GM23338 (cell line): ENCODE measurements around the gene OTULINL. TPM values are rescaled to one million over a fixed set of nuclear protein-coding genes. Genes with fewer than 3 reads are reported as not detected.

Experiments used
- ATAC-seq: fragments of 200-7000 bp; cut with Tn5 transposase; 3 replicates; pipeline ENCODE4 v1.9.1; 2020
- DNase-seq: peaks from one replicate; pipeline ENCODE4 v3.0.0-alpha.2; 2015; ENCODE audit warnings: low spot score
- H2AFZ ChIP-seq: fragments of 200-600 bp; sonication (generic); 2 replicates; pipeline ENCODE4 v1.8.0; 2016; ENCODE audit warnings: antibody characterized with exemption, mild to moderate bottlenecking, moderate library complexity
- H3F3A ChIP-seq: fragments of 200-600 bp; sonication (generic); replicated peaks from 2 replicates; pipeline ENCODE4 v1.8.0; 2017; ENCODE audit warnings: antibody characterized with exemption, mixed run types, low read depth
- H3K27ac ChIP-seq: fragments of 200-600 bp; sonication (generic); 2 replicates; pipeline ENCODE4 v1.6.1; 2016; ENCODE audit warnings: low read depth
- H3K27me3 ChIP-seq: fragments of 200-600 bp; sonication (generic); 2 replicates; pipeline ENCODE4 v1.8.0; 2016; ENCODE audit warnings: mild to moderate bottlenecking, mixed run types, moderate library complexity; ENCODE audit not compliant: insufficient read depth
- H3K36me3 ChIP-seq: fragments of 200-600 bp; sonication (generic); 2 replicates; pipeline ENCODE4 v1.8.0; 2016; ENCODE audit warnings: mild to moderate bottlenecking; ENCODE audit not compliant: insufficient read depth
- H3K4me1 ChIP-seq: fragments of 200-600 bp; sonication (generic); 2 replicates; pipeline ENCODE4 v1.8.0; 2016; ENCODE audit warnings: mild to moderate bottlenecking, moderate library complexity; ENCODE audit not compliant: insufficient read depth
- H3K4me2 ChIP-seq: fragments of 200-600 bp; sonication (generic); 2 replicates; pipeline ENCODE4 v1.7.1; 2017; ENCODE audit warnings: mixed run types
- H3K4me3 ChIP-seq: fragments of 200-600 bp; sonication (generic); 2 replicates; pipeline ENCODE4 v1.6.1; 2016; ENCODE audit warnings: mixed run types
- H3K79me2 ChIP-seq: fragments of 200-600 bp; sonication (generic); replicated peaks from 2 replicates; pipeline ENCODE4 v1.8.0; 2017; ENCODE audit warnings: mild to moderate bottlenecking; ENCODE audit not compliant: insufficient read depth
- H3K9me2 ChIP-seq: fragments of 200-600 bp; sonication (generic); 2 replicates; pipeline ENCODE4 v1.8.0; 2017; ENCODE audit not compliant: insufficient read depth
- H4K20me1 ChIP-seq: fragments of 200-600 bp; sonication (generic); replicated peaks from 2 replicates; pipeline ENCODE4 v1.8.0; 2017; ENCODE audit warnings: mild to moderate bottlenecking; ENCODE audit not compliant: insufficient read depth
- H3K27ac Mint-ChIP-seq: 2 replicates; pipeline ENCODE4 v1.8.0; 2020; ENCODE audit warnings: inconsistent platforms, mild to moderate bottlenecking, moderate library complexity, mixed read lengths
- H3K27me3 Mint-ChIP-seq: 3 replicates; pipeline ENCODE4 v1.8.0; 2022; ENCODE audit warnings: low read depth, mild to moderate bottlenecking, moderate library complexity, mixed read lengths, inconsistent platforms; ENCODE audit not compliant: insufficient read depth, poor library complexity
- H3K36me3 Mint-ChIP-seq: 3 replicates; pipeline ENCODE4 v1.8.0; 2021; ENCODE audit warnings: low read depth, mild to moderate bottlenecking, inconsistent platforms, moderate library complexity, mixed read lengths
- H3K4me1 Mint-ChIP-seq: 3 replicates; pipeline ENCODE4 v1.8.0; 2020; ENCODE audit warnings: mild to moderate bottlenecking, inconsistent platforms, mixed read lengths
- H3K4me3 Mint-ChIP-seq: 3 replicates; pipeline ENCODE4 v1.8.0; 2021; ENCODE audit warnings: moderate library complexity, mild to moderate bottlenecking, inconsistent platforms, mixed read lengths
- H3K9me3 Mint-ChIP-seq: 3 replicates; pipeline ENCODE4 v1.8.0; 2020; ENCODE audit warnings: moderate library complexity, mild to moderate bottlenecking, inconsistent platforms, mixed read lengths
- ETS1 ChIP-seq: IDR thresholded peaks from 2 replicates; pipeline ENCODE4 v1.6.1; 2016; ENCODE audit warnings: antibody characterized with exemption
- JUNB ChIP-seq: IDR thresholded peaks from one replicate; pipeline ENCODE4 v1.6.1; 2016; ENCODE audit warnings: antibody characterized with exemption; ENCODE audit not compliant: unreplicated experiment
- POLR2AphosphoS5 ChIP-seq: IDR thresholded peaks from 2 replicates; pipeline ENCODE4 v1.6.1; 2016; ENCODE audit warnings: antibody characterized with exemption, low read depth
- REST ChIP-seq: IDR thresholded peaks from one replicate; pipeline ENCODE4 v1.6.1; 2018; ENCODE audit warnings: antibody characterized with exemption; ENCODE audit not compliant: unreplicated experiment
- STAT1 ChIP-seq: IDR thresholded peaks from one replicate; pipeline ENCODE4 v1.6.1; 2016; ENCODE audit warnings: antibody characterized with exemption; ENCODE audit not compliant: unreplicated experiment
- ZNF331 ChIP-seq: fragments of 250-450 bp; sonication (Bioruptor Pico); IDR thresholded peaks from 2 replicates; pipeline ENCODE4 v1.5.0; 2020; ENCODE audit warnings: low read depth, mild to moderate bottlenecking, moderate library complexity
- ZNF462 ChIP-seq: fragments of 250-450 bp; sonication (Bioruptor Pico); IDR thresholded peaks from 2 replicates; pipeline ENCODE4 v1.5.0; 2020; ENCODE audit warnings: mild to moderate bottlenecking, moderate library complexity
- polyA plus RNA-seq: library from polyadenylated mRNA; unstranded; fragments of >200 nt; fragmentation: Nextera tagmentation; extraction: Ambion mirVana; gene quantifications from 2 replicates; pipeline ENCODE4 v1.2.1, GENCODE V29; 2016
- total RNA-seq: library from RNA; depleted of rRNA; stranded (reverse); fragments of >200 nt; shearing (Covaris generic); gene quantifications from 2 replicates; pipeline ENCODE4 v1.2.3, GENCODE V29; 2014

Gene OTULINL
- total and polyA plus RNA-seq, 2 experiments from 2014 or later = 6.3 to 7.6 TPM

DNA sequence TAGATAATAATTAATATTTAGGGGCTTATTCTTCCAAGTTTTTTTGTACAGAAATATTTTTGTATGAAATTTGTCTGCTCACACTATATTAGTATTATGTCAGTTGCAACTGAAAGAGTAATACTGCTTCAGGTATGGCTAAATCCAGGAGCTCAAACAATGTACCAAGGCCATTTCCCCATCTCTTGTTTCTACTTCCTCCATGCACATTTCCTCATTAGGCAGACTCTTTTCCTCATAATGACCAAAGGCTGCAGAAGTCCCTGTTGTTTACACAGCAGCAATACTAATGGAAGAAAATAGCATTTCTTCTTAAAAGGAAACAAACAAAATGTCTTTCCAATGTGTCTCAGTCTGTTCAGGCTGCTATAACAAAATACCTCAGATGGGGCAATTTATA lies 9.2 kb upstream of the OTULINL start (continued):
- TF ChIP-seq ZNF462 (CRISPR knock-in tag) (no peak), POLR2AphosphoS5 (no peak), STAT1 (no peak), ZNF331 (CRISPR knock-in tag) (no peak)

GRCh38 chr5:14572836-14573235 lies 8.8 kb upstream of the OTULINL start:
- no peak overlapping the region for H3K4me3 ChIP-seq
- H3K36me3 ChIP-seq = no peaks in the 10 kb centered on the region
- Mint-ChIP-seq H3K4me3 (no peak overlapping the region), H3K9me3 (0 out of 3 replicates have a peak, but pooled peaks cover 2% of the 10 kb centered on the region), H3K36me3 (no peaks in the 10 kb centered on the region), H3K27me3 (no peaks in the 10 kb centered on the region), H3K4me1 (0 out of 3 replicates have a peak, but pooled peaks cover 2% of the 10 kb centered on the region), H3K27ac (no peak overlapping the region)
- H3K4me2 ChIP-seq = no peak overlapping the region
- no peaks in the 10 kb centered on the region for H3K27me3 ChIP-seq
- peaks cover 10% of the 10 kb centered on the region; the same call in 1 of the 2 replicates for H3K9me2 ChIP-seq
- no peak overlapping the region for H2AFZ ChIP-seq
- no peak overlapping the region for H3K27ac ChIP-seq
- no peaks in the 10 kb centered on the region for H3K79me2 ChIP-seq
- no peak for DNase-seq
- no peaks in the 10 kb centered on the region for H3F3A ChIP-seq
- no peak for ATAC-seq
- H3K4me1 ChIP-seq = 0 out of 2 replicates have a peak, but pooled peaks cover 3% of the 10 kb centered on the region
- H4K20me1 ChIP-seq = no peaks in the 10 kb centered on the region
- TF ChIP-seq ETS1 (no peak), REST (no peak), JUNB (no peak)
